GM18498 (cell line): ENCODE results near the gene NR1D2.

Experiments
- ATAC-seq: cut with Tn5 transposase; IDR thresholded peaks from one replicate; pipeline ENCODE4 v1.9.1; 2021; ENCODE audit warnings: mild to moderate bottlenecking, moderate library complexity; ENCODE audit not compliant: unreplicated experiment

Gene NR1D2

DNA sequence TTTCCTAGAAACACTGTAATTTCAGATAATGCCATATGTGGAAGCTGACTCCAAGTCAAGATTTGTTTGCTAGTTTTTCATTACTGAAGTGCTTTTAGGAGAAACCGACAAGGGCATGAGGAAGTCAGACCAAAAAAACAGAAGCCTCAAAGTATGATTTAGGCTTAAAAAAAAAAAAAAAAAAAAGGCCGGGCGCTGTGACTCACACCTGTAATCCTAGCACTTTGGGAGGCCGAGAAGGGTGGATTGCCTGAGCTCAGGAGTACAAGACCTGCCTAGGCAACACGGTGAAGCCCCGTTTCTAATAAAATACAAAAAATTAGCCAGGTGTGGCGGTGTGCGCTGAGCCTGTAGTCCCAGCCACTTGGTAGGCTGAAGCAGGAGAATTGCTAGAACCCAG, 16.6 kb upstream of the NR1D2 start:
- no peak for ATAC-seq

DNA sequence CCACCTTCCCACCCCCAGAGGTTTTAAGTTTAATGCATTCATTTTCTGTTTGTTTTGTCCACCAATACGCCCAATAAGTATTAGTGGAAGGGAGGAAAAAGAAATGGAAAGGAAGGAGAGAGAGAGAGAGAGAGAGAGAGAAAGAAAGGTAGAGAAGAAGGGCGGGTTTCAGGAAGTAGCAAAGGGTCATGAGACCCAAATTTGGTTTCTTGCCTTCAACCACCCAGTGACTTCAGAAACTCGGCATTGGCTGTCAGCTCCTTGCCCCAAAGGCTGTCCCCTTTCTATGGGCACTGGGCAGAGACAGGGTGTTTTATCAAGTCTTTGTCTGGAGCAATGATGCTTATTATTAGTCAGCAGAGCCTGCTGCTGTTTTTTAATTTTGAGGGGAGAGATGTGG, 13.5 kb upstream of the NR1D2 start:
- ATAC-seq = peak; percentile 47

DNA sequence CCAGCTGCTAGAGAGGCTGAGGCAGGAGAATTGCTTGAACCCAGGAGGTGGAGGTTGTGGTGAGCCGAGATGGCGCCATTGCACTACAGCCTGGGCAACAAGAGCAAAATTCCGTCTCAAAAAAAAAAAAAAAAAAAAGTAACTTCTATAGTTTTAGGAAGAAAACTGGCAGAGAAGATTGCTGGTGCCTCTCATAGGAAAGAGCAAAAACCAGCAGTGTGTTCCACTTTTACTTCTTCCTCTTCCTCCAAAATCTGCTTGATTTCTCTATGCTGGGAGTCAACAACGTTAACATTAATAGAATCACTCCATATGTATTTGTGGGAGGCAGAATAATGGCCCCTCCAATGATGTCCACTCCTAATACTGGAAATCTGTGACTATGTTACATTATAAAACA, 12.5 kb upstream of the NR1D2 start:
- no peak for ATAC-seq

- no peak for ATAC-seq
These were observed 10.8 kb upstream of the NR1D2 start for GRCh38 chr3:23934253-23934652.

DNA sequence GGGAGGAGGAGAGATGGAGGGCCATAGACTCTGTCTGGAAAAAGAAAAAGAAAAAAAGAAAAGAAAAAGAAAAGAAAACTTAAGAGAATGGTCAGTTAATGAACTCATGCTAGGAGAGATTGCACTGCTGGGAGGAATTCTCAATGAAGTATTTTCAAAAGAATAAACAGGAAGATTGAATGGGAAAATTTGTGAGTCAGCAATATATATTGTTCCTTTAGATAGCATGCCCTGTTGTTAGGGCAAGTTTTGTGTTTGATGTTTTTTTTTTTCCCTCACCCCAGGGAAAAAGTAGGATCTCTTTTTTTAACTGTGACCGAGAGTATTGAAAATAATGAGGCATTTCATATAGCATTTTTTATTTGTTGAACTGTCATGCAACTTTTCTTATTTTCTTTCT, 7.8 kb upstream of the NR1D2 start:
- ATAC-seq = no peak

DNA sequence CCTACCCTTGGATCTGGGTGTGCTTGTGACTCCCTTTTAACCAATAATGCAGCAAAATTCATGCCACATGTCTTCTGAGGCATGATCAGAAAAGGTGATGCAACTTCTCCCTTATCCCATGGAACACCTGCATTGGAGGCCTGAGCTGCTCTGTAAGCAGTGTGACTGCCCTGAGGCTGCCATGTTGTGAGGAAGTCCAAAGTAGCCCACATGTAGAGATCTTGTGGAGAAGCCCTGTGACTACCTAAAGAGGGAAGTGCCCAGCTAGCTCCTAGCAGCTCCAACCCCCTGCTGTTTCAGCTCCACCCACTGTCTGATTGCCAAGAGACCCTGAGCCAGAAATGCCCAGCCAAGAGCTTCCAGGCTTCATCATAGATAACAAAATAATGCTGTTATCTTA, 6.4 kb upstream of the NR1D2 start:
- no peak for ATAC-seq

- no peak for ATAC-seq
These were observed 4.3 kb upstream of the NR1D2 start for GRCh38 chr3:23940775-23941174.

- no peak for ATAC-seq
These were observed 3.6 kb upstream of the NR1D2 start for GRCh38 chr3:23941440-23941839.

GRCh38 chr3:23942546-23942945, 2.5 kb upstream of the NR1D2 start:
- no peak for ATAC-seq

DNA sequence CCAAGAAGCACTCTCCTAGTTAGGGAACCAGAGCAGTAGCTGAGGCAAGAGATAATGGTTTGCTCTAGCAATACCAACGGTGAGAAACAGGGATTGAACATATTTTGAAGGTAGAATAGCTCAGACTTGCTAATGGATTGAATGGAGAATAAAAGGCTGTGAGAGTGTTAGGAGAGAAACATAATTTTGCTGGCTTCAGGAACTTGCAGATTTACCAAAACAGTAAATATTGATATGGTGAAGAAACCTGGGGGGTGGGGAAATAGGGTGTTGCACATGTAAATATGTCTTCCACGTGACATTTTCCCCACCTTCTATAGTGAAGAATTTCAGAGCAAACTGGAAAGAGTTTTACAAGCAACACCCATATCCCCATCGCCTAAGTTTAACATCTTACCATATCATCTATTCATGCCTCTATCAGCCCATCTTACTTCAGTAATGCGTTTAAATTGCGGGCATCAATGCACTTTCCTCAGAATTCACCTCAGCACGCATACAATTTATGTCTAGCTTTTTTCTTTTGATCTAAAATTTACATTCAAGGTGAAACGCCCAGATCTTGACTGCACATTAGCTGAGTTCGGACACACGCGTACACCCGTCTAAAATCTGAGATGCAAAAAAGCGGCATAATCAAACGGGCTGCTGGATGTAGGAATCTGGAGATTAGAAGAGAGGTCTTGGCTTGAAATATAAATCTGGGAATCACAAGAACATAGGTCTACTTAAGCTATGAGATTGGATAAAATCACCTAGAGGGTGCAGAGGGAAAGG, 891 bp upstream of the NR1D2 start:
- ATAC-seq = no peak

DNA sequence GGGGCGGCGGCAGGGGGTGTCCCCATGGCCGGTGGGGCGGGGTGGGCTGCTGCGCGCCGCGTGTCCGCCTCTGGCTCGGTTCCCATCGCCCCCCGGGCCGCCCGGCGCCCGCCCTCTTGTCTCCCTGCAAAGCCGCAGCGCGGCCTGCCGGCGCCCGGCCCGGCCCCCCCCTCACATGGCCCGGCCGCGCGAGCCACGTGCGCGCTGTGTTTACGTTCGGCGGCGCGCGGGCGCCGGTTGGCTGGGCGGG, 502 bp downstream of the NR1D2 start:
- no peak for ATAC-seq

- peak; percentile 82 for ATAC-seq
These were observed 1.0 kb downstream of the NR1D2 start for GRCh38 chr3:23945913-23946687.

- ATAC-seq = no peak
These were observed 3.7 kb downstream of the NR1D2 start for GRCh38 chr3:23948761-23949160.

DNA sequence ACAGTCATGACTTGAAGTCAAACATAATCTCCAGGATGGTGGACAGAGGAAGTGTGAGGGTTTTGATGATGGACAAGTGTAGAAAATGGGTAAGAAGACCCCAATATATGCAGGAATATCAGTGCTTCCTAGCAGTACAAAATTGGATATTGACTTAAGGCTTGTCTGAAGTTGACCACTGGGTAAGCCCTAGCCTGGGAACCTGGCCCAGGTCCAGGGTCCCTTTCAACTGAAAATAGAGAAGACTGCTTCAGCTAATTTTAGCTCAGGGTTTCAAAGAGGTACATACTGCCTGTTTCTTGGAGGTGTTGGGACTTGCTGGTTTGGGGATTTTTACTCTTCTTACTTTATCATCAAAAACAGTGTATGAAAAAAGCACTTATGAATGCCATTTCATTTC, 4.7 kb downstream of the NR1D2 start:
- ATAC-seq = peak; percentile 19

DNA sequence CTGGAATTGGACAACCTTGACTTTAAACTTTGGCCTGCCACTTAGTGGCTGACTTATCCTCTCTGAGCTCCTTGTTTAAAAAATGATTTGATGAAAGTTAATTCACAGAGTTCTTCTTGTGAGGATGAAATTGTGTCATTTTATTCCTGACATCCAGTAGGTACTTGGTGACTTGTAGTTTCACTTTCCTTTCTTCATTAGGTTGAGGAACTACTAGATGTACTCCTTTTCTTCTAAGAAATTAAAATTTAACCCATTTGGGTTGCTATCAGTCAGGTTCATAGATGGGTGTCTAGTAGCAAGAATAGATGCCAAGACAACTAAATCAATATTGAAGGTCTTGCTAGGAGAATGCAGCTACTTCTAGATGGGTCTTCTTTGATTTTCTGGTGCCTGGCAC, 5.2 kb downstream of the NR1D2 start:
- peak; percentile 17 for ATAC-seq

DNA sequence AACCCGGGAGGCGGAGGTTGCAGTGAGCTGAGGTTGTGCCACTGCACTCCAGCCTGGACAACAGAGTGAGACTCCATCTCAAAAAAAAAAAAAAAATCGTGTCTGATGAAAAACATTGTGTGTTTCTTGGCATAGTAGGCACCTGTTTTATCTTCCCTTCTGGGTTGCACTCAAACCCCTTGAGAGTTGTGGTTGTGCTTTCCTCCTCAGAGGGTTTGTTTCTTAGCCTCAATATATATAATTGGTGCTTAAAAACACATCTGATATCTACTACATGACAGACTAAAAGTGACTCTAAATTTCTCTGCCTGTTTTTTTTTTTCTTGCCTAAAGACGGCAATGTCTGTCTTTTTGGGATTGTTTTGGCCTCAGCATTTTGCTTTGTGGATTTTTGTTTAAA, 7.6 kb downstream of the NR1D2 start:
- ATAC-seq = peak; percentile 47

- ATAC-seq = no peak
These were observed 8.4 kb downstream of the NR1D2 start for GRCh38 chr3:23953523-23953922.

GRCh38 chr3:23954144-23954543, 9.1 kb downstream of the NR1D2 start:
- ATAC-seq = no peak

DNA sequence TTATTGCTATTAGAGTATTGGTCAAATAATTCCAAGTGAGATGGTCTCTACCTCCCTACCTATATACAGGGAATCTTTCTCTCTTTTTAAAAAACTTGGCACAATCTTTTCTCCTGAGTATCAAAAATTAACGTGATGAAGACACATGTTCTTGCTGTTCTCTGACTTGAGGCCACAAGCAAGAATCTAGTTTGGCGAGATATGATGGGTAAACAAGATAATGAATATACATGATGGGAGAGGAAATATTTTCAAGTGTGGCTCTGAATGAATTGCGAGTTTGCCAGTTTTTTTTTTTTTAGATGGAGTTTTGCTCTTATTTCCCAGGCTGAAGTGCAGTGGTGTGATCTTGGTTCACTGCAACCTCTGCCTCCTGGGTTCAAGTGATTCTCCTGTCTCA, 11.6 kb downstream of the NR1D2 start:
- ATAC-seq = no peak

DNA sequence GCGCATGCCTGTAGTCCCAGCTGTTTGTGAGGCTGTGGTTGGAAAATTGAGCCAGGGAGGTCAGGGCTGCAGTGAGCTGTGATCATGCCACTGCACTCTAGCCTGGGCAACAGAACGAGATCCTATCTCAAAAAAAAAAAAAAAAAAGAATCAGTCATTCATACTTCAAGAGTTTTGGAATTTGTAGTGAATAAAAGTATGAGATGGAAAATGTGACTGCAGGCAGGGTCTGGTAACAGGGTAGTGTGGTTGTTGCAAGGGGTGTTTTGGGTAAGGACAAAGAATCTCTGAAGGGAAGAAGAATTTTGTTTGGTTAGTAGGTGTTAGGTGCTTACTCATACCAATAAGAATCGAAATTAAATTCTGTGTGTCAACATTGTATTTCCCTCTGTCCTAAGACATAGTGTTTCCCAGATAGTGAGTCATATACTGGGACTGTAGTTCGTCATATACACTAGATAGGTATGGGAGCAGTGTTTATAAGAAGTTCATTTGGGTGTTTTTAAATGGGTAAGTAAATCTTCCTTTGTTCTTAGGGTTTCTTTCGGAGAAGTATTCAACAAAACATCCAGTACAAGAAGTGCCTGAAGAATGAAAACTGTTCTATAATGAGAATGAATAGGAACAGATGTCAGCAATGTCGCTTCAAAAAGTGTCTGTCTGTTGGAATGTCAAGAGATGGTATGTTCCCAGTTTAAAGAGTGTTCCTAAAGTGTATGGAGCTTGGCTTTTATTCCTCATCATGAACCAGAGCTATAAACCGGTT, 14.2 kb downstream of the NR1D2 start:
- peak; percentile 45 for ATAC-seq

GRCh38 chr3:23960649-23961048, 15.6 kb downstream of the NR1D2 start:
- no peak for ATAC-seq

DNA sequence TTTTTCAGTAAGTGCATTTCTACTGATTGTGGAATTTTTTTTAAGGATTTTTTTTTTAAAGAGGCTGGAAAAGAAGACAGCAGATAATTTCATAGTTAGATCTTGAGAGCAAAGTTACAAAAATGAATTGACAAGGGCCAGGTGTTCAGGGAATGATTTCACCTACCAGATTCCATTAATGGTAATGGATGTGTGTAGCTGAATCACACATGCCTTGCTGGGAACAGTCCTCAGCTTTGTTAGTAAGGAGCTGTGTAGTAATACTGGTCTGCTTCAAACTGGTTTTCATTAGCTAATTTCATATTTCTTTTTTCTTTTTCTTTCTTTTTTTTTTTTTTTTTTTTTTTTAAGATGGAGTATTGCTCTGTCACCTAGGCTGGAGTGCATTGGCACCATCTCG, 16.0 kb downstream of the NR1D2 start:
- ATAC-seq = no peak
